Adrenal gland (tissue), 12 donors: ENCODE measurements around the gene CACNA1B. TPM values are rescaled to one million over a fixed set of nuclear protein-coding genes. Genes with fewer than 3 reads are reported as not detected.

Experiments
- DNase-seq, 7 donors: peaks; one replicate each; pipeline ENCODE4 v3.0.0-alpha.2; 2019 to 2020
- H3K27ac ChIP-seq, 5 donors: fragments of 200-600 bp; sonication (generic) in 4 of 5; 1 replicate in 3 of 5; 2 replicates in 2 of 5; pipeline versions ENCODE4 v1.5.1 to v1.8.0; 2016 to 2020; ENCODE audit warnings: mild to moderate bottlenecking in 1 of 5
- H3K27me3 ChIP-seq: fragments of 200-600 bp; 2 replicates; pipeline ENCODE4 v1.8.0; 2021
- H3K36me3 ChIP-seq, 2 donors: fragments of 200-600 bp; replicated peaks in 1 of 2; 1 replicate in 1 of 2; 2 replicates in 1 of 2; pipeline versions ENCODE4 v1.5.1 to v1.8.0; 2018 to 2022
- H3K4me1 ChIP-seq, 2 donors: fragments of 200-600 bp; replicated peaks in 1 of 2; 1 replicate in 1 of 2; 2 replicates in 1 of 2; pipeline versions ENCODE4 v1.5.1 to v1.8.0; 2018 to 2021
- H3K4me3 ChIP-seq, 4 donors: fragments of 200-600 bp; sonication (generic) in 3 of 4; one replicate each; pipeline ENCODE4 v1.5.1; 2016 to 2018
- H3K9me3 ChIP-seq, 3 donors: fragments of 200-600 bp; sonication (generic) in 1 of 3; replicated peaks in 1 of 3; 1 replicate in 2 of 3; 2 replicates in 1 of 3; pipeline versions ENCODE4 v1.5.1 to v1.8.0; 2016 to 2021
- POLR2A ChIP-seq, 2 donors: fragments of 450-650 bp; IDR thresholded peaks; one replicate each; pipeline ENCODE4 v1.6.1; 2017; ENCODE audit warnings: antibody characterized with exemption in 2 of 2, mild to moderate bottlenecking in 2 of 2, moderate library complexity in 1 of 2
- WGBS, 4 donors: extraction: QIAGEN DNeasy Blood & Tissue Kit in 2 of 4; methylation state at CpG; one replicate each; pipeline versions ENCODE4 v1.1.5 to v1.1.7; 2013 to 2017; 5-methylcytosine and 5-hydroxymethylcytosine counted together
- intact Hi-C, 2 donors: fragments of 100-400 bp; cut with DNase I; formaldehyde crosslinking; loops; one replicate each; pipeline versions ENCODE4 v1.14.1 to v1.15.0; 2022 to 2023
- polyA plus RNA-seq, 3 donors: library from polyadenylated mRNA; stranded (reverse); fragments of 200-250 nt in 2 of 3; fragments of 350-450 nt in 1 of 3; fragmentation: Illumina TruSeq in 1 of 3; extraction: RNeasy Lipid Tissue Mini Kit (QIAGEN cat#74804) in 1 of 3; gene quantifications; one replicate each; pipeline ENCODE4 v1.2.3, GENCODE V29; 2013 to 2014
- total RNA-seq, 9 donors: library from RNA; depleted of rRNA in 4 of 9; stranded (reverse); fragments of >200 nt in 4 of 9; fragments of 120-200 nt in 1 of 9; fragmentation: NEBNext Ultra II Directional in 1 of 9; extraction: Animal tissue kit (Norgen Biotek cat#: 25700) in 1 of 9; gene quantifications; one replicate each; pipeline versions ENCODE4 v1.1.0 to v1.2.4, GENCODE V29; 2013 to 2023
- TF ChIP-seq, protein P1 (sequence below), 6 experiments: fragments of 450-650 bp in 4 of 6; fragments of 200-600 bp in 2 of 6; sonication (generic) in 1 of 6; IDR thresholded peaks; 1 replicate in 5 of 6; 2 replicates in 1 of 6; pipeline versions ENCODE4 v1.5.1 to v1.8.0; 2016 to 2021; ENCODE audit warnings: antibody characterized with exemption in 6 of 6, mild to moderate bottlenecking in 2 of 6, moderate library complexity in 1 of 6
- donor health status: healthy with polysubstance abuse.
- donor health status: Bipolar disorder and iron deficiency.
- donor health status: DM: yes; HTN: yes; CAD: no.
- donor health status: DM: no; HTN: no; CAD: no.
- donor health status: DM: no; HTN: no; CAD: no.
- donor health status: DM: yes; HTN: yes; CAD: no.

CACNA1B gene
- total and polyA plus RNA-seq, 12 donors = 0.04 to 4.9 (median 1.1) TPM; not detected in 1

DNA sequence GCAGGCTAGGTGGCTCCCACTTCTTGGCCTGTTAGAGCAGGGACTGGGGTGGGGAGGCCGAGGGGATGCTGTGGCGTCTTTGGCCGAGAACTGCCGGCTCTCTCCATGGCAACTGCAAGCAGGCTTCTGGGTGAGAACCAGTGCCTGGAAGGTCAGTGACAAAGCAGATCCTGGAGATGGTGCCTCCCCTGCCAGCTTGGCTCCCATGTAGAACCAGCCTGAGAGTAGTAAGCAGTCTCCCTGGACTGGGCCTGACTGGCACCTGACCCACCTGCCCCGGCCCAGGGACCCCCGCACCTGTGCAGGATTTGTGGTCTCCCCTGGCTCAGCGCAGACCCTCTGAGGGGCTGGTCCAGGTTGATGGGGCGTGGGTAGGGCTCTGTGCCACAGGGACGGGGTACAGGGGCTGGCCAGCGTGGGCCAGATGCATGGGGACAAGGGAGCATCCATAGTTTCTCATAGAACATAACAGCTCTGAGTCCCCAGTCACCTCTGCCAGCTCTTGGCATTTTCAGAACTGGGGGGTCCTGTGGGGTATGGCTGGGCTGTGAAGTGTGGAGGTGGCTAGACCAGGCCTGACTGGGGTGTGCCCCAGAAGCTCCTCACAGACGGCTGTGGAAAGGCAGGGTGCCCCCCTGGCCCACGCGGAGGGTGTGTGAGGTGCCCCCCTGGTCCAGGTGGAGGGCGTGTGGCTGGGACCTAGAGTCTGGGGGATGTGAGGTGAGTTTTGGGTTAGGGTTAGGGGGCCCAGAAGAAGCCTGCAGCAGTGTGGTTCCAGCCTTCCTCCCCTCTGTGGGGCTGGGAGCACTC lies 22.2 kb downstream of the CACNA1B start:
- Histone ChIP-seq H3K27ac (no peak overlapping the region), H3K4me3 (no peak overlapping the region), H3K9me3 (no peaks in the 10 kb centered on the region), H3K4me1 (no peaks in the 10 kb centered on the region), H3K27me3 (no peaks in the 10 kb centered on the region), H3K36me3 (no peaks in the 10 kb centered on the region)
- intact Hi-C loops = no loop called here
- WGBS, 4 donors = 58 to 85% (median 71%) methylated on average over 4 to 14 of the region's 14 CpGs
- TF ChIP-seq, protein P1, sequence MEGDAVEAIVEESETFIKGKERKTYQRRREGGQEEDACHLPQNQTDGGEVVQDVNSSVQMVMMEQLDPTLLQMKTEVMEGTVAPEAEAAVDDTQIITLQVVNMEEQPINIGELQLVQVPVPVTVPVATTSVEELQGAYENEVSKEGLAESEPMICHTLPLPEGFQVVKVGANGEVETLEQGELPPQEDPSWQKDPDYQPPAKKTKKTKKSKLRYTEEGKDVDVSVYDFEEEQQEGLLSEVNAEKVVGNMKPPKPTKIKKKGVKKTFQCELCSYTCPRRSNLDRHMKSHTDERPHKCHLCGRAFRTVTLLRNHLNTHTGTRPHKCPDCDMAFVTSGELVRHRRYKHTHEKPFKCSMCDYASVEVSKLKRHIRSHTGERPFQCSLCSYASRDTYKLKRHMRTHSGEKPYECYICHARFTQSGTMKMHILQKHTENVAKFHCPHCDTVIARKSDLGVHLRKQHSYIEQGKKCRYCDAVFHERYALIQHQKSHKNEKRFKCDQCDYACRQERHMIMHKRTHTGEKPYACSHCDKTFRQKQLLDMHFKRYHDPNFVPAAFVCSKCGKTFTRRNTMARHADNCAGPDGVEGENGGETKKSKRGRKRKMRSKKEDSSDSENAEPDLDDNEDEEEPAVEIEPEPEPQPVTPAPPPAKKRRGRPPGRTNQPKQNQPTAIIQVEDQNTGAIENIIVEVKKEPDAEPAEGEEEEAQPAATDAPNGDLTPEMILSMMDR (IDR thresholded peaks at IDR 0.05) = no peak
- TF ChIP-seq POLR2A (IDR thresholded peaks at IDR 0.05) = no peak
- no peak for DNase-seq

DNA sequence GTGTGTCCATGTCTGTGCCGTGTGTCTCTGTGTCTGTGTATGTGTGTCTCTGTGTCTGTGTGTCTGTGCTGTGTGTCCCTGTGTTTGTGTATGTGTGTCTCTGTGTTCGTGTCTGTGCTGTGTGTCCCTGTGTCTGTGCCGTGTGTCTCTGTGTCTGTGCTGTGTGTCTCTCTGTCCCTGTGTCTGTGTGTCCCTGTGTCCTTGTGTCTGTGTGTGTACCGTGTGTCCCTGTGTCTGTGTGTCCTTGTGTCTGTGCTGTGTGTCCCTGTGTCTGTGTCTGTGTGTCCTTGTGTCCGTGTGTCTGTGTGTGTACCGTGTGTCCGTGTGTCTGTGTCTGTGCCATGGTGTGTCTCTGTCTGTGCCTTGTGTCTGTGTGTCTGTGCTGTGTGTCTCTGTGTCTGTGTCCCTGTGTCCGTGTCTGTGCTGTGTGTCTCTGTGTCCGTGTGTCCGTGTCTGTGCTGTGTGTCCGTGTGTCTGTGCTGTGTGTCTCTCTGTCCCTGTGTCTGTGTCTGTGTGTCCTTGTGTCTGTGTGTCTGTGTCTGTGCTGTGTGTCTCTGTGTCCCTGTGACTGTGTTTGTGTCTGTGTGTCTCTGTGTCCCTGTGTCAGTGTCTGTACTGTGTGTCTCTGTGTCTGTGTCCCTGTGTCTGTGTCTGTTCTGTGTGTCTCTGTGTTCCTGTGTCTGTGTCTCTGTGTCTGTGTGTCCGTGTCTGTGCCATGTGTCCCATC lies 23.2 kb downstream of the CACNA1B start:
- H3K27me3 ChIP-seq = no peaks in the 10 kb centered on the region
- no peak for TF ChIP-seq POLR2A (IDR thresholded peaks at IDR 0.05)
- TF ChIP-seq, protein P1 (IDR thresholded peaks at IDR 0.05) = no peak
- intact Hi-C loops = no loop called here
- 69 to 82% (median 73%) methylated on average over 8 to 12 of the region's 12 CpGs for WGBS, 4 donors
- H3K36me3 ChIP-seq = no peaks in the 10 kb centered on the region
- H3K9me3 ChIP-seq = no peaks in the 10 kb centered on the region
- no peak for DNase-seq
- H3K4me3 ChIP-seq = no peak overlapping the region
- no peaks in the 10 kb centered on the region for H3K4me1 ChIP-seq
- no peak overlapping the region for H3K27ac ChIP-seq

DNA sequence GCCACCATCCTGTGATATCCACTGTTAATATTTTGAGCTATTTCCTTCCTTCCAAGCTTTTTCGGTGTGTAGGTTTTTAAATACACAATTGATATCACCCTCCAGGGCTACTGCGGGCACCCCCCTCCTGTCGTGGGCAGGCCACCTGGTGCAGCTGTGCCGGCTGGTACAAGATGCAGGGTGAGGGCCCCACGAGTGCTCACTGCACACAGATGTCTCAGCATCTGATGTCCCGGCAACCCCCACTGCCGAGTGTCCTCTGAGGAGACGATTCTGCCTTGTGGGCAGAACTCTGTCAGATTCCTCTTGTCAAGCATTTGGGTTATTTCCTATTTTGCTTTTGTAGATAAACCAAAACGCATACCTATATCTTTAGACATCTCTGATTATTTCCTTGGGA lies 25.1 kb downstream of the CACNA1B start:
- Histone ChIP-seq H3K27ac (no peak overlapping the region), H3K4me3 (no peak overlapping the region), H3K4me1 (no peaks in the 10 kb centered on the region), H3K36me3 (no peaks in the 10 kb centered on the region), H3K27me3 (no peaks in the 10 kb centered on the region), H3K9me3 (no peaks in the 10 kb centered on the region)
- TF ChIP-seq POLR2A (IDR thresholded peaks at IDR 0.05) = no peak
- TF ChIP-seq, protein P1 (IDR thresholded peaks at IDR 0.05) = no peak
- intact Hi-C loops = no loop called here
- no peak for DNase-seq
- WGBS, 4 donors = 79 to 81% (median 80%) methylated on average over 5 to 9 of the region's 9 CpGs

DNA sequence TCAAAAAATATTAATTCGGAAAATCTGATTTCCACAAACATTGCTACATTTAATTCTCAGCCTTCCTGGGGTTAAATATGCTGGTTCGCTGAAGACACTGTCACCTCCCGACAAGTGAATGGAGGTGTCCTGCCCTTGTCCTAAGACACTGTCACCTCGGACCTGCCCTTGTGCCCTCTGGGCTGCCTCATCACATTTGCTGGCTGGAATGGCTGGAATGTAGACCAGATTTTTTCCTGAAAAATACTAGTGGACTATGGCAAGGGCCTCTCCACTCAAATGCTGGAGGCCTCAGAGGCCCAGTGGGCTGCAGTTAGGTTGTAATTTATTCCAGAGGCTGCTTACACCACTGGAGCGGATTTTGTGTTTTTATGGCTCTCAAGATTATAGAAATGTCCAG lies 28.2 kb downstream of the CACNA1B start:
- TF ChIP-seq POLR2A (IDR thresholded peaks at IDR 0.05) = no peak
- TF ChIP-seq, protein P1 (IDR thresholded peaks at IDR 0.05) = no peak
- intact Hi-C loops = no loop called here
- Histone ChIP-seq H3K27ac (no peak overlapping the region), H3K9me3 (no peaks in the 10 kb centered on the region), H3K36me3 (no peaks in the 10 kb centered on the region), H3K27me3 (no peaks in the 10 kb centered on the region), H3K4me3 (no peak overlapping the region), H3K4me1 (no peaks in the 10 kb centered on the region)
- 62 to 69% (median 64%) methylated on average over 5 of the region's 5 CpGs for WGBS, 4 donors
- peak in 1 of 7 donors; percentile 4 for DNase-seq
